ENCODE measurements around the gene RXYLT1.

RXYLT1 gene

GRCh38 chr12:63843721-63844390 lies 64.1 kb downstream of the RXYLT1 start:
- peak; percentile 98 for DNase-seq (ENCODE audit: low read depth)
- peak overlapping the region; percentile 95 for H3K4me3 ChIP-seq (ENCODE audit: low read depth, low read length)
- peak; percentile 76 for TF ChIP-seq CTCF (conservative IDR thresholded peaks at IDR 0.05; ENCODE audit: low read depth, low read length)

GRCh38 chr12:63844391-63845341 lies 65.0 kb downstream of the RXYLT1 start, which contains the start of gene SRGAP1:
SRGAP1 (plus strand) TSS chr12:63844700; CDS start chr12:63844817, 117 bp downstream.
- peak; percentile 56 for TF ChIP-seq CTCF (conservative IDR thresholded peaks at IDR 0.05; ENCODE audit: low read depth, low read length)
- DNase-seq (ENCODE audit: low read depth): peak; percentile 86
- H3K4me3 ChIP-seq (ENCODE audit: low read depth, low read length): peak within 1 kb of the TSS; percentile 95

GRCh38 chr12:63845726-63846125 lies 66.0 kb downstream of the RXYLT1 start:
- DNase-seq (ENCODE audit: low read depth): peak; percentile 64
- H3K4me3 ChIP-seq (ENCODE audit: low read depth, low read length): peak overlapping the region; percentile 95
- peak; percentile 1 for TF ChIP-seq CTCF (conservative IDR thresholded peaks at IDR 0.05; ENCODE audit: low read depth, low read length)

- no peak for DNase-seq (ENCODE audit: low read depth)
- peak overlapping the region; percentile 95 for H3K4me3 ChIP-seq (ENCODE audit: low read depth, low read length)
Measured at GRCh38 chr12:63846238-63846967, 66.7 kb downstream of the RXYLT1 start.

GRCh38 chr12:63848450-63848849 lies 68.7 kb downstream of the RXYLT1 start:
- no peak for DNase-seq (ENCODE audit: low read depth)
- no peak overlapping the region for H3K4me3 ChIP-seq (ENCODE audit: low read depth, low read length)

More at GRCh38 chr12:63846238-63846967, 66.7 kb downstream of the RXYLT1 start:
- TF ChIP-seq CTCF (conservative IDR thresholded peaks at IDR 0.05; ENCODE audit: low read depth, low read length): peak; percentile 1

More at GRCh38 chr12:63848450-63848849, 68.7 kb downstream of the RXYLT1 start:
- no peak for TF ChIP-seq CTCF (conservative IDR thresholded peaks at IDR 0.05; ENCODE audit: low read depth, low read length)

Measured in choroid plexus epithelial cell (primary cell).